Natural killer cell treated with Interleukin-12 subunit alpha and Interleukin-12 subunit beta and Interleukin-15 and Interleukin-18, amount 100 ng/mL, for 72 hours (primary cell): Measurements from ENCODE around the gene PLEKHG4B. TPM values are rescaled to one million over a fixed set of nuclear protein-coding genes. Genes with fewer than 3 reads are reported as not detected.

ENCODE experiments used
- ATAC-seq, 2 donors: fragments of 150-1000 bp; cut with Tn5 transposase in 1 of 2; sonication (Bioruptor Pico), chemical (Tn5 transposase) in 1 of 2; 2 replicates each; pipeline ENCODE4 v1.10.0; 2021
- DNase-seq: peaks from one replicate; pipeline ENCODE4 v3.0.0; 2022; ENCODE audit warnings: low spot score
- H3K27ac Mint-ChIP-seq, 2 donors: 1 replicate in 1 of 2; 2 replicates in 1 of 2; pipeline ENCODE4 v1.8.0; 2022; ENCODE audit warnings: mixed read lengths in 2 of 2, mild to moderate bottlenecking in 1 of 2, moderate library complexity in 1 of 2
- H3K27me3 Mint-ChIP-seq, 2 donors: 1 replicate in 1 of 2; 2 replicates in 1 of 2; pipeline ENCODE4 v1.8.0; 2022; ENCODE audit warnings: mixed read lengths in 2 of 2
- H3K36me3 Mint-ChIP-seq: one replicate; pipeline ENCODE4 v1.8.0; 2022; ENCODE audit warnings: mixed read lengths
- H3K4me1 Mint-ChIP-seq, 2 donors: 1 replicate in 1 of 2; 2 replicates in 1 of 2; pipeline ENCODE4 v1.8.0; 2022; ENCODE audit warnings: low read depth in 2 of 2, mixed read lengths in 2 of 2, mild to moderate bottlenecking in 1 of 2
- H3K4me3 Mint-ChIP-seq: one replicate; pipeline ENCODE4 v1.8.0; 2022; ENCODE audit warnings: mixed read lengths
- H3K9me3 Mint-ChIP-seq: 2 replicates; pipeline ENCODE4 v1.8.0; 2022; ENCODE audit warnings: mixed read lengths
- total RNA-seq, 2 donors: library from RNA; stranded (reverse); gene quantifications; one replicate each; pipeline ENCODE4 v1.2.3, GENCODE V29; 2022

The PLEKHG4B gene
- total RNA-seq, 2 donors from 2014 or later = not detected

- no peak overlapping the region for H3K27ac Mint-ChIP-seq
- no peaks in the 10 kb centered on the region for H3K36me3 Mint-ChIP-seq
- no peaks in the 10 kb centered on the region for H3K4me1 Mint-ChIP-seq
- H3K27me3 Mint-ChIP-seq = peaks cover 7 to 18% of the 10 kb centered on the region in 2 donors
- DNase-seq (no peak), ATAC-seq (no peak)
- no peak overlapping the region for H3K4me3 Mint-ChIP-seq
- no peaks in the 10 kb centered on the region for H3K9me3 Mint-ChIP-seq
Measured at GRCh38 chr5:154236-154635, 62.3 kb downstream of the PLEKHG4B start.

GRCh38 chr5:154826-155225 is 62.9 kb downstream of the PLEKHG4B start:
- no peak for ATAC-seq
- no peak overlapping the region for H3K4me3 Mint-ChIP-seq
- H3K36me3 Mint-ChIP-seq = no peaks in the 10 kb centered on the region
- H3K9me3 Mint-ChIP-seq = no peaks in the 10 kb centered on the region
- no peaks in the 10 kb centered on the region for H3K4me1 Mint-ChIP-seq
- no peak overlapping the region for H3K27ac Mint-ChIP-seq
- DNase-seq = no peak
- H3K27me3 Mint-ChIP-seq = peaks cover 12 to 19% of the 10 kb centered on the region in 2 donors

- Mint-ChIP-seq H3K4me1 (no peaks in the 10 kb centered on the region), H3K36me3 (no peaks in the 10 kb centered on the region), H3K27me3 (peaks cover 11 to 25% of the 10 kb centered on the region in 2 donors), H3K4me3 (no peak overlapping the region), H3K27ac (no peak overlapping the region), H3K9me3 (no peaks in the 10 kb centered on the region)
- ATAC-seq (peak in 1 of 2 donors; percentile 44), DNase-seq (no peak)
Measured at GRCh38 chr5:155651-156410, 63.9 kb downstream of the PLEKHG4B start.

- H3K9me3 Mint-ChIP-seq = no peaks in the 10 kb centered on the region
- no peak for DNase-seq
- no peaks in the 10 kb centered on the region for H3K4me1 Mint-ChIP-seq
- no peaks in the 10 kb centered on the region for H3K36me3 Mint-ChIP-seq
- no peak overlapping the region for H3K27ac Mint-ChIP-seq
- H3K4me3 Mint-ChIP-seq = no peak overlapping the region
- H3K27me3 Mint-ChIP-seq = peaks cover 13 to 32% of the 10 kb centered on the region in 2 donors
- ATAC-seq = no peak
Measured at GRCh38 chr5:156411-157072, 64.6 kb downstream of the PLEKHG4B start.

- Mint-ChIP-seq H3K27ac (no peak overlapping the region), H3K4me3 (no peak overlapping the region), H3K36me3 (no peaks in the 10 kb centered on the region), H3K27me3 (peaks cover 13 to 32% of the 10 kb centered on the region in 2 donors), H3K9me3 (no peaks in the 10 kb centered on the region), H3K4me1 (no peaks in the 10 kb centered on the region)
- no peak for DNase-seq
- no peak for ATAC-seq
Measured at GRCh38 chr5:157126-157715, 65.3 kb downstream of the PLEKHG4B start.

GRCh38 chr5:157801-158200 is 65.8 kb downstream of the PLEKHG4B start:
- no peak overlapping the region for H3K4me3 Mint-ChIP-seq
- no peak overlapping the region for H3K27ac Mint-ChIP-seq
- no peak for ATAC-seq
- DNase-seq = no peak
- H3K36me3 Mint-ChIP-seq = no peaks in the 10 kb centered on the region
- H3K9me3 Mint-ChIP-seq = no peaks in the 10 kb centered on the region
- no peaks in the 10 kb centered on the region for H3K4me1 Mint-ChIP-seq
- H3K27me3 Mint-ChIP-seq = peaks cover 13 to 32% of the 10 kb centered on the region in 2 donors

- DNase-seq (no peak), ATAC-seq (no peak)
- H3K4me3 Mint-ChIP-seq = no peak overlapping the region
- H3K36me3 Mint-ChIP-seq = no peaks in the 10 kb centered on the region
- H3K27me3 Mint-ChIP-seq = peaks cover 13 to 32% of the 10 kb centered on the region in 2 donors
- no peaks in the 10 kb centered on the region for H3K4me1 Mint-ChIP-seq
- H3K27ac Mint-ChIP-seq = no peak overlapping the region
- no peaks in the 10 kb centered on the region for H3K9me3 Mint-ChIP-seq
Measured at GRCh38 chr5:158807-159447, 67.0 kb downstream of the PLEKHG4B start.

- no peak for ATAC-seq
- H3K36me3 Mint-ChIP-seq = no peaks in the 10 kb centered on the region
- H3K4me1 Mint-ChIP-seq = no peaks in the 10 kb centered on the region
- no peak overlapping the region for H3K27ac Mint-ChIP-seq
- DNase-seq = no peak
- peaks cover 13 to 32% of the 10 kb centered on the region in 2 donors for H3K27me3 Mint-ChIP-seq
- no peak overlapping the region for H3K4me3 Mint-ChIP-seq
- no peaks in the 10 kb centered on the region for H3K9me3 Mint-ChIP-seq
Measured at GRCh38 chr5:159448-160172, 67.6 kb downstream of the PLEKHG4B start.

- no peaks in the 10 kb centered on the region for H3K9me3 Mint-ChIP-seq
- DNase-seq (no peak), ATAC-seq (no peak)
- H3K4me1 Mint-ChIP-seq = no peaks in the 10 kb centered on the region
- no peak overlapping the region for H3K4me3 Mint-ChIP-seq
- peaks cover 13 to 32% of the 10 kb centered on the region in 2 donors for H3K27me3 Mint-ChIP-seq
- H3K27ac Mint-ChIP-seq = no peak overlapping the region
- H3K36me3 Mint-ChIP-seq = no peaks in the 10 kb centered on the region
Measured at GRCh38 chr5:160173-160510, 68.2 kb downstream of the PLEKHG4B start.

- ATAC-seq = no peak
- Mint-ChIP-seq H3K36me3 (no peaks in the 10 kb centered on the region), H3K4me3 (no peak overlapping the region), H3K4me1 (no peaks in the 10 kb centered on the region), H3K9me3 (no peaks in the 10 kb centered on the region), H3K27me3 (peaks cover 13 to 32% of the 10 kb centered on the region in 2 donors), H3K27ac (no peak overlapping the region)
- DNase-seq = no peak
Measured at GRCh38 chr5:160921-161802, 69.2 kb downstream of the PLEKHG4B start.

- Mint-ChIP-seq H3K27ac (no peak overlapping the region), H3K36me3 (no peaks in the 10 kb centered on the region), H3K9me3 (no peaks in the 10 kb centered on the region), H3K27me3 (peaks cover 13 to 32% of the 10 kb centered on the region in 2 donors), H3K4me1 (no peaks in the 10 kb centered on the region), H3K4me3 (no peak overlapping the region)
- DNase-seq (no peak), ATAC-seq (peak in 1 of 2 donors; percentile 52)
Measured at GRCh38 chr5:161803-162110, 69.8 kb downstream of the PLEKHG4B start.

- peaks cover 13 to 32% of the 10 kb centered on the region in 2 donors for H3K27me3 Mint-ChIP-seq
- no peaks in the 10 kb centered on the region for H3K36me3 Mint-ChIP-seq
- H3K4me1 Mint-ChIP-seq = no peaks in the 10 kb centered on the region
- H3K27ac Mint-ChIP-seq = no peak overlapping the region
- DNase-seq (no peak), ATAC-seq (peak; percentile 20 to 25)
- no peak overlapping the region for H3K4me3 Mint-ChIP-seq
- H3K9me3 Mint-ChIP-seq = no peaks in the 10 kb centered on the region
Measured at GRCh38 chr5:162190-162564, 70.2 kb downstream of the PLEKHG4B start.
